GM21515 (cell line): ENCODE measurements around the gene SP100.
"Not testable (repeated sequence)": the region's sequence is repeated elsewhere in the genome, so short reads cannot be mapped to it uniquely, and the experiment has no call there.

Experiments used
- ATAC-seq: cut with Tn5 transposase; IDR thresholded peaks from one replicate; pipeline ENCODE4 v1.9.1; 2021; ENCODE audit not compliant: unreplicated experiment

SP100 gene

GRCh38 chr2:230457073-230457768, 41.2 kb downstream of the SP100 start:
- ATAC-seq = no peak

GRCh38 chr2:230457793-230458192, 41.8 kb downstream of the SP100 start:
- ATAC-seq = no peak

GRCh38 chr2:230459216-230459615, 43.2 kb downstream of the SP100 start:
- ATAC-seq = no peak

- ATAC-seq = peak; percentile 45
These were observed 55.1 kb downstream of the SP100 start for GRCh38 chr2:230471074-230471473.

GRCh38 chr2:230472621-230473018, 56.6 kb downstream of the SP100 start:
- ATAC-seq = no peak

- ATAC-seq = no peak
These were observed 57.4 kb downstream of the SP100 start for GRCh38 chr2:230473378-230473777.

- no peak for ATAC-seq
These were observed 59.1 kb downstream of the SP100 start for GRCh38 chr2:230475143-230475542.

GRCh38 chr2:230485801-230486341, 69.9 kb downstream of the SP100 start:
- ATAC-seq = no peak

- ATAC-seq = not testable (repeated sequence)
These were observed 75.2 kb downstream of the SP100 start for GRCh38 chr2:230491219-230491618.

- no peak for ATAC-seq
These were observed 76.1 kb downstream of the SP100 start for GRCh38 chr2:230492107-230492506.

- ATAC-seq = no peak
These were observed 79.0 kb downstream of the SP100 start for GRCh38 chr2:230494980-230495379.

GRCh38 chr2:230496891-230497290, 80.9 kb downstream of the SP100 start:
- peak; percentile 54 for ATAC-seq

GRCh38 chr2:230498506-230499107, 82.6 kb downstream of the SP100 start:
- ATAC-seq = no peak

- ATAC-seq = no peak
These were observed 86.6 kb downstream of the SP100 start for GRCh38 chr2:230502593-230502992.

- ATAC-seq = no peak
These were observed 87.8 kb downstream of the SP100 start for GRCh38 chr2:230503798-230504197.

GRCh38 chr2:230505162-230505561, 89.2 kb downstream of the SP100 start:
- ATAC-seq = no peak

GRCh38 chr2:230512955-230513748, 97.2 kb downstream of the SP100 start:
- no peak for ATAC-seq

- no peak for ATAC-seq
These were observed 104.3 kb downstream of the SP100 start for GRCh38 chr2:230520061-230520874.

- no peak for ATAC-seq
These were observed 104.8 kb downstream of the SP100 start for GRCh38 chr2:230520875-230521155.

GRCh38 chr2:230521386-230521785, 105.4 kb downstream of the SP100 start:
- ATAC-seq = no peak

- no peak for ATAC-seq
These were observed 109.7 kb downstream of the SP100 start for GRCh38 chr2:230525682-230526081.
